ENCODE measurements around the gene AIFM1. TPM values are rescaled to one million over a fixed set of nuclear protein-coding genes. Genes with fewer than 3 reads are reported as not detected.

The AIFM1 gene
- total and polyA plus RNA-seq, 4 donors, result 33.1 to 79.0 (median 66.4) TPM

- Histone ChIP-seq H3K9ac (ENCODE audit: low read depth in 1 of 2, low read length in 2 of 2) (no peak overlapping the region), H3K36me3 (ENCODE audit: control insufficient read depth in 4 of 4, insufficient read depth in 3 of 4, low read depth in 1 of 4, low read length in 3 of 4) (no peaks in the 10 kb centered on the region), H3K27me3 (ENCODE audit: control insufficient read depth in 4 of 4, insufficient read depth in 4 of 4, low read length in 3 of 4) (no peaks in the 10 kb centered on the region), H3K27ac (ENCODE audit: low read depth in 1 of 2, low read length in 2 of 2) (no peak overlapping the region), H3K4me1 (ENCODE audit: control insufficient read depth in 4 of 4, insufficient read depth in 4 of 4, low read length in 3 of 4) (peaks cover 0 to 4% (median 0%) of the 10 kb centered on the region in 4 donors), H3K9me3 (ENCODE audit: control insufficient read depth in 4 of 4, low read length in 3 of 4) (no peaks in the 10 kb centered on the region), H3K4me3 (ENCODE audit: low read depth in 1 of 3, low read length in 3 of 3) (no peak overlapping the region)
- TF ChIP-seq RXRA (IDR thresholded peaks at IDR 0.05) (no peak), HNF4A (conservative IDR thresholded peaks at IDR 0.05) (no peak), GABPA (IDR thresholded peaks at IDR 0.05 in 1 of 2, conservative IDR thresholded peaks at IDR 0.05 in 1 of 2) (no peak), ATF3 (IDR thresholded peaks at IDR 0.05) (no peak), TAF1 (conservative IDR thresholded peaks at IDR 0.05) (no peak), RAD21 (IDR thresholded peaks at IDR 0.05) (no peak), CTCF (IDR thresholded peaks at IDR 0.05; ENCODE audit: low read depth, low read length, missing input control) (no peak), MAX (IDR thresholded peaks at IDR 0.05) (no peak), SP1 (IDR thresholded peaks at IDR 0.05) (no peak), JUND (IDR thresholded peaks at IDR 0.05) (no peak), NR2F2 (IDR thresholded peaks at IDR 0.05) (no peak), HNF4G (IDR thresholded peaks at IDR 0.05) (no peak), EGR1 (IDR thresholded peaks at IDR 0.05; ENCODE audit: low read depth in 2 of 2) (no peak), YY1 (IDR thresholded peaks at IDR 0.05) (no peak)
- no peak for DNase-seq (ENCODE audit: low spot score)
- 63% methylated on average over 14 of the region's 14 CpGs for WGBS
Observed at GRCh38 chrX:130119312-130119898, 46.2 kb downstream of the AIFM1 start.

GRCh38 chrX:130118441-130119311 is 47.0 kb downstream of the AIFM1 start:
- H3K4me1 ChIP-seq (ENCODE audit: control insufficient read depth in 4 of 4, insufficient read depth in 4 of 4, low read length in 3 of 4), result peaks cover 0 to 4% (median 0%) of the 10 kb centered on the region in 4 donors
- no peaks in the 10 kb centered on the region for H3K36me3 ChIP-seq (ENCODE audit: control insufficient read depth in 4 of 4, insufficient read depth in 3 of 4, low read depth in 1 of 4, low read length in 3 of 4)
- no peak overlapping the region for H3K27ac ChIP-seq (ENCODE audit: low read depth in 1 of 2, low read length in 2 of 2)
- TF ChIP-seq NR2F2 (IDR thresholded peaks at IDR 0.05), result no peak
- TF ChIP-seq FOXA2 (IDR thresholded peaks at IDR 0.05), result no peak
- no peak for TF ChIP-seq JUND (IDR thresholded peaks at IDR 0.05)
- TF ChIP-seq RAD21 (IDR thresholded peaks at IDR 0.05), result no peak
- no peak for TF ChIP-seq TAF1 (conservative IDR thresholded peaks at IDR 0.05)
- no peak for TF ChIP-seq HNF4G (IDR thresholded peaks at IDR 0.05)
- TF ChIP-seq YY1 (IDR thresholded peaks at IDR 0.05), result no peak
- no peak for TF ChIP-seq CTCF (IDR thresholded peaks at IDR 0.05; ENCODE audit: low read depth, low read length, missing input control)
- TF ChIP-seq FOXA1 (IDR thresholded peaks at IDR 0.05), result no peak
- TF ChIP-seq MAX (IDR thresholded peaks at IDR 0.05), result no peak
- TF ChIP-seq EGR1 (IDR thresholded peaks at IDR 0.05; ENCODE audit: low read depth in 2 of 2), result no peak
- no peak for TF ChIP-seq REST (IDR thresholded peaks at IDR 0.05)
- no peak for TF ChIP-seq RXRA (IDR thresholded peaks at IDR 0.05)
- no peak for TF ChIP-seq HNF4A (conservative IDR thresholded peaks at IDR 0.05)
- TF ChIP-seq SP1 (IDR thresholded peaks at IDR 0.05), result no peak
- TF ChIP-seq ZBTB33 (IDR thresholded peaks at IDR 0.05), result no peak
- TF ChIP-seq GABPA (IDR thresholded peaks at IDR 0.05 in 1 of 2, conservative IDR thresholded peaks at IDR 0.05 in 1 of 2), result no peak
- no peak for TF ChIP-seq ATF3 (IDR thresholded peaks at IDR 0.05)
- H3K27me3 ChIP-seq (ENCODE audit: control insufficient read depth in 4 of 4, insufficient read depth in 4 of 4, low read length in 3 of 4), result no peaks in the 10 kb centered on the region
- WGBS, result 76% methylated on average over 21 of the region's 21 CpGs
- no peak for DNase-seq (ENCODE audit: low spot score)
- H3K9ac ChIP-seq (ENCODE audit: low read depth in 1 of 2, low read length in 2 of 2), result no peak overlapping the region
- H3K9me3 ChIP-seq (ENCODE audit: control insufficient read depth in 4 of 4, low read length in 3 of 4), result no peaks in the 10 kb centered on the region
- H3K4me3 ChIP-seq (ENCODE audit: low read depth in 1 of 3, low read length in 3 of 3), result no peak overlapping the region

Data from liver (tissue), 9 donors.